HepG2 (cell line): Measurements from ENCODE around the gene ZNF225. TPM values are rescaled to one million over a fixed set of nuclear protein-coding genes. Genes with fewer than 3 reads are reported as not detected.

ENCODE experiments used
- CREM ChIP-seq, 2 experiments: sonication (generic) in 1 of 2; formaldehyde crosslinking in 1 of 2; IDR thresholded peaks; 2 replicates each; pipeline versions ENCODE4 v1.4.0 to v1.6.1; 2016 to 2020; ENCODE audit warnings: antibody characterized with exemption in 1 of 2, mild to moderate bottlenecking in 1 of 2, missing genetic modification reagents in 1 of 2
- DMAP1 ChIP-seq: IDR thresholded peaks from 2 replicates; pipeline ENCODE4 v1.6.1; 2016
- KAT8 ChIP-seq: IDR thresholded peaks from 2 replicates; pipeline ENCODE4 v1.6.1; 2016; ENCODE audit warnings: missing genetic modification reagents, missing compliant biosample characterization
- KLF9 ChIP-seq: IDR thresholded peaks from 2 replicates; pipeline ENCODE4 v1.6.1; 2016; ENCODE audit warnings: low read depth
- MIER3 ChIP-seq: IDR thresholded peaks from 2 replicates; pipeline ENCODE4 v1.6.1; 2016; ENCODE audit warnings: missing compliant biosample characterization, borderline replicate concordance
- NFIB ChIP-seq: sonication (generic); formaldehyde crosslinking; IDR thresholded peaks from 2 replicates; pipeline ENCODE4 v1.9.0; 2021; ENCODE audit warnings: missing genetic modification reagents, mild to moderate bottlenecking, borderline replicate concordance
- NONO ChIP-seq, 2 experiments: fragments of 450-650 bp in 1 of 2; sonication (generic) in 1 of 2; formaldehyde crosslinking in 1 of 2; IDR thresholded peaks in 1 of 2; conservative IDR thresholded peaks in 1 of 2; 2 replicates each; pipeline versions ENCODE4 v1.6.1 to v1.8.0; 2017 to 2022; ENCODE audit warnings: mild to moderate bottlenecking in 1 of 2, missing genetic modification reagents in 1 of 2, moderate library complexity in 1 of 2
- RBFOX2 ChIP-seq: fragments of 200-400 bp; formaldehyde crosslinking; IDR thresholded peaks from 2 replicates; pipeline ENCODE4 v1.6.1; 2017; ENCODE audit warnings: low read depth, mild to moderate bottlenecking, low read length
- SALL1 ChIP-seq: sonication (generic); formaldehyde crosslinking; IDR thresholded peaks from 2 replicates; pipeline ENCODE4 v1.8.0; 2022; ENCODE audit warnings: mild to moderate bottlenecking, missing genetic modification reagents
- SPEN ChIP-seq: sonication (generic); formaldehyde crosslinking; IDR thresholded peaks from 2 replicates; pipeline ENCODE4 v1.5.1; 2020; ENCODE audit warnings: low read depth, mild to moderate bottlenecking, missing genetic modification reagents
- TEAD2 ChIP-seq: sonication (generic); formaldehyde crosslinking; IDR thresholded peaks from 2 replicates; pipeline ENCODE4 v1.9.0; 2021; ENCODE audit warnings: missing genetic modification reagents
- TOPORS ChIP-seq: sonication (generic); formaldehyde crosslinking; IDR thresholded peaks from 2 replicates; pipeline ENCODE4 v1.8.0; 2023; ENCODE audit warnings: mild to moderate bottlenecking, missing genetic modification reagents
- ZNF225 ChIP-seq: sonication (generic); formaldehyde crosslinking; IDR thresholded peaks from 2 replicates; pipeline ENCODE4 v1.4.0; 2020; ENCODE audit warnings: mild to moderate bottlenecking, missing genetic modification reagents
- ZNF543 ChIP-seq: sonication (generic); formaldehyde crosslinking; IDR thresholded peaks from 2 replicates; pipeline ENCODE4 v1.4.0; 2020; ENCODE audit warnings: mild to moderate bottlenecking, missing genetic modification reagents
- ZZZ3 ChIP-seq: sonication (generic); formaldehyde crosslinking; IDR thresholded peaks from 2 replicates; pipeline ENCODE4 v1.4.0; 2020; ENCODE audit warnings: missing genetic modification reagents, mild to moderate bottlenecking, borderline replicate concordance
- polyA plus RNA-seq, 8 experiments: library from polyadenylated mRNA; depleted of rRNA in 3 of 8; stranded (reverse) in 7 of 8; unstranded in 1 of 8; fragments of >200 nt; fragmentation: Illumina TruSeq in 4 of 8; extraction: Trizol in 4 of 8; gene quantifications; 2 replicates each; pipeline versions ENCODE4 v1.2.1 to v1.2.3, GENCODE V29; 2011 to 2016; ENCODE audit warnings: low read depth in 4 of 8, missing spikeins in 1 of 8, mixed read lengths in 1 of 8; ENCODE audit not compliant: insufficient read depth in 1 of 8
- total RNA-seq, 5 experiments: library from RNA; depleted of rRNA; stranded (reverse); fragments of >200 nt; fragmentation: Illumina TruSeq; extraction: Trizol; gene quantifications; 2 replicates each; pipeline ENCODE4 v1.2.3, GENCODE V29; 2016; ENCODE audit warnings: low read depth in 1 of 5
- TF ChIP-seq, protein P1 (sequence below): sonication (generic); IDR thresholded peaks from 2 replicates; pipeline ENCODE4 v1.6.1; 2016; ENCODE audit warnings: low read depth, borderline replicate concordance
- TF ChIP-seq, protein P2 (sequence below): sonication (generic); formaldehyde crosslinking; conservative IDR thresholded peaks from 2 replicates; pipeline ENCODE4 v1.4.0; 2020; ENCODE audit warnings: mild to moderate bottlenecking, missing genetic modification reagents, moderate library complexity
- TF ChIP-seq, protein P3 (sequence below): sonication (generic); formaldehyde crosslinking; IDR thresholded peaks from 2 replicates; pipeline ENCODE4 v1.4.0; 2020; ENCODE audit warnings: missing genetic modification reagents, borderline replicate concordance

Gene ZNF225
- total and polyA plus RNA-seq, 2 of the 13 experiments (the other 11 are each of a cell fraction or from before 2014, with no cell fraction given): 0.87 to 3.3 TPM

DNA sequence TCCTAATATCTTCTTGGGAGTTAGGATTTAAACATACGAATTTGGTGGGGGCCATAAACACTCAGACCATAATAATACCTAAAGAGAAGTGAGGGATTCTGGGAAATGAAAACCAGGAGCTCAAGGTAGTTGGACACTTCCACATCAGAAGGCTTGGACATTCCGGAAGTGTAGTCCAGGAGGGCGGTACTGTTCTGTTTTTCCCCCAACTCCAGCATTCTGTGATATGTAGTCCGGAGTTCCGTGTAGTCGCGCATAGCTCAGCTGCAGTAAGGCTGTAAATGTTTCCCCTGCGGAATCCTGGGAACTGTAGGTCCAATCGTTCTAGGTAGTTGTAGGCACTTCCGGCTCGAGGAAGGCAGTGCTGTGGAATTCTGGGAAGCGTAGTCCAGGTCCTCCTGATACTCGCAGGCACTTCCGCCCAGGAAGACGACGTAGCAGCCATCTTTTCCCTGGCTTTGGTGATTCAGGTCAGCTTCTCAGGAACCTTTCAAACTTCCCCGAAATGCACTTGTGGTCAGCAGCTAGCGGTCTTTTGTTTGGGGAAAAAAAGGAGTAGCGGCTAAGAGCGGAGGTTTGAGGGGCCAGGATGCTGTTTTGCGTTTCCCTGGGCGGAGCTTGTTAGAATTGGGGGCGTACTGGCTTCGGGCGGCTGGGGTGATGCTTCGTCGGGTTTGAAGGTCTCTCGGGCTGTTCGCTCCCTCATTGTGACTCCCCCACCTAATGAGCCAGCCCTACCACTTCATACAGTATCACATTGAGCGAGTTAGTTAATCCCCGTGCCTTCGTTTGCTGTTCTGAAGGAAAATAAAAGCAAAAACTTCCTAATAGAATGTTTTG, 51.7 kb downstream of the ZNF225 start, which contains the start of gene ZNF226 (continued):
- TF ChIP-seq NONO (IDR thresholded peaks at IDR 0.05) (no peak), NONO (CRISPR knock-in tag; conservative IDR thresholded peaks at IDR 0.05) (0 out of 2 replicates have a peak, but pooled peaks have one; percentile 41), SALL1 (CRISPR knock-in tag) (peak; percentile 55; the same call in 1 of the 2 replicates), SPEN (CRISPR knock-in tag) (peak; percentile 91; the same call in 1 of the 2 replicates), ZNF225 (CRISPR knock-in tag) (peak; percentile 54; the same call in 1 of the 2 replicates), MIER3 (CRISPR knock-in tag) (peak; percentile 85; the same call in 1 of the 2 replicates), KAT8 (CRISPR knock-in tag) (peak; percentile 95), DMAP1 (CRISPR knock-in tag) (0 out of 2 replicates have a peak, but pooled peaks have one; percentile 58), TOPORS (peak; percentile 33; the same call in 1 of the 2 replicates), NFIB (CRISPR knock-in tag) (no peak), TEAD2 (CRISPR knock-in tag) (no peak), RBFOX2 (peak; percentile 58), CREM (IDR thresholded peaks at IDR 0.05) (peak; percentile 100), CREM (CRISPR knock-in tag; IDR thresholded peaks at IDR 0.05) (no peak), ZNF543 (CRISPR knock-in tag) (0 out of 2 replicates have a peak, but pooled peaks have one; percentile 31), KLF9 (peak; percentile 26; the same call in 1 of the 2 replicates), ZZZ3 (CRISPR knock-in tag) (no peak)
- TF ChIP-seq, protein P1, sequence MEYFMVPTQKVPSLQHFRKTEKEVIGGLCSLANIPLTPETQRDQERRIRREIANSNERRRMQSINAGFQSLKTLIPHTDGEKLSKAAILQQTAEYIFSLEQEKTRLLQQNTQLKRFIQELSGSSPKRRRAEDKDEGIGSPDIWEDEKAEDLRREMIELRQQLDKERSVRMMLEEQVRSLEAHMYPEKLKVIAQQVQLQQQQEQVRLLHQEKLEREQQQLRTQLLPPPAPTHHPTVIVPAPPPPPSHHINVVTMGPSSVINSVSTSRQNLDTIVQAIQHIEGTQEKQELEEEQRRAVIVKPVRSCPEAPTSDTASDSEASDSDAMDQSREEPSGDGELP: peak; percentile 79; the same call in 1 of the 2 replicates
- TF ChIP-seq, protein P2, sequence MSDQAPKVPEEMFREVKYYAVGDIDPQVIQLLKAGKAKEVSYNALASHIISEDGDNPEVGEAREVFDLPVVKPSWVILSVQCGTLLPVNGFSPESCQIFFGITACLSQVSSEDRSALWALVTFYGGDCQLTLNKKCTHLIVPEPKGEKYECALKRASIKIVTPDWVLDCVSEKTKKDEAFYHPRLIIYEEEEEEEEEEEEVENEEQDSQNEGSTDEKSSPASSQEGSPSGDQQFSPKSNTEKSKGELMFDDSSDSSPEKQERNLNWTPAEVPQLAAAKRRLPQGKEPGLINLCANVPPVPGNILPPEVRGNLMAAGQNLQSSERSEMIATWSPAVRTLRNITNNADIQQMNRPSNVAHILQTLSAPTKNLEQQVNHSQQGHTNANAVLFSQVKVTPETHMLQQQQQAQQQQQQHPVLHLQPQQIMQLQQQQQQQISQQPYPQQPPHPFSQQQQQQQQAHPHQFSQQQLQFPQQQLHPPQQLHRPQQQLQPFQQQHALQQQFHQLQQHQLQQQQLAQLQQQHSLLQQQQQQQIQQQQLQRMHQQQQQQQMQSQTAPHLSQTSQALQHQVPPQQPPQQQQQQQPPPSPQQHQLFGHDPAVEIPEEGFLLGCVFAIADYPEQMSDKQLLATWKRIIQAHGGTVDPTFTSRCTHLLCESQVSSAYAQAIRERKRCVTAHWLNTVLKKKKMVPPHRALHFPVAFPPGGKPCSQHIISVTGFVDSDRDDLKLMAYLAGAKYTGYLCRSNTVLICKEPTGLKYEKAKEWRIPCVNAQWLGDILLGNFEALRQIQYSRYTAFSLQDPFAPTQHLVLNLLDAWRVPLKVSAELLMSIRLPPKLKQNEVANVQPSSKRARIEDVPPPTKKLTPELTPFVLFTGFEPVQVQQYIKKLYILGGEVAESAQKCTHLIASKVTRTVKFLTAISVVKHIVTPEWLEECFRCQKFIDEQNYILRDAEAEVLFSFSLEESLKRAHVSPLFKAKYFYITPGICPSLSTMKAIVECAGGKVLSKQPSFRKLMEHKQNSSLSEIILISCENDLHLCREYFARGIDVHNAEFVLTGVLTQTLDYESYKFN (CRISPR knock-in tag): peak; percentile 29; the same call in 1 of the 2 replicates
- TF ChIP-seq, protein P3, sequence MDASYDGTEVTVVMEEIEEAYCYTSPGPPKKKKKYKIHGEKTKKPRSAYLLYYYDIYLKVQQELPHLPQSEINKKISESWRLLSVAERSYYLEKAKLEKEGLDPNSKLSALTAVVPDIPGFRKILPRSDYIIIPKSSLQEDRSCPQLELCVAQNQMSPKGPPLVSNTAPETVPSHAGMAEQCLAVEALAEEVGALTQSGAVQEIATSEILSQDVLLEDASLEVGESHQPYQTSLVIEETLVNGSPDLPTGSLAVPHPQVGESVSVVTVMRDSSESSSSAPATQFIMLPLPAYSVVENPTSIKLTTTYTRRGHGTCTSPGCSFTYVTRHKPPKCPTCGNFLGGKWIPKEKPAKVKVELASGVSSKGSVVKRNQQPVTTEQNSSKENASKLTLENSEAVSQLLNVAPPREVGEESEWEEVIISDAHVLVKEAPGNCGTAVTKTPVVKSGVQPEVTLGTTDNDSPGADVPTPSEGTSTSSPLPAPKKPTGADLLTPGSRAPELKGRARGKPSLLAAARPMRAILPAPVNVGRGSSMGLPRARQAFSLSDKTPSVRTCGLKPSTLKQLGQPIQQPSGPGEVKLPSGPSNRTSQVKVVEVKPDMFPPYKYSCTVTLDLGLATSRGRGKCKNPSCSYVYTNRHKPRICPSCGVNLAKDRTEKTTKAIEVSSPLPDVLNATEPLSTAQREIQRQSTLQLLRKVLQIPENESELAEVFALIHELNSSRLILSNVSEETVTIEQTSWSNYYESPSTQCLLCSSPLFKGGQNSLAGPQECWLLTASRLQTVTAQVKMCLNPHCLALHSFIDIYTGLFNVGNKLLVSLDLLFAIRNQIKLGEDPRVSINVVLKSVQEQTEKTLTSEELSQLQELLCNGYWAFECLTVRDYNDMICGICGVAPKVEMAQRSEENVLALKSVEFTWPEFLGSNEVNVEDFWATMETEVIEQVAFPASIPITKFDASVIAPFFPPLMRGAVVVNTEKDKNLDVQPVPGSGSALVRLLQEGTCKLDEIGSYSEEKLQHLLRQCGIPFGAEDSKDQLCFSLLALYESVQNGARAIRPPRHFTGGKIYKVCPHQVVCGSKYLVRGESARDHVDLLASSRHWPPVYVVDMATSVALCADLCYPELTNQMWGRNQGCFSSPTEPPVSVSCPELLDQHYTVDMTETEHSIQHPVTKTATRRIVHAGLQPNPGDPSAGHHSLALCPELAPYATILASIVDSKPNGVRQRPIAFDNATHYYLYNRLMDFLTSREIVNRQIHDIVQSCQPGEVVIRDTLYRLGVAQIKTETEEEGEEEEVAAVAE: peak; percentile 62
